Smooth muscle cell of the brain vasculature (primary cell): ENCODE data around the gene RNF208.

Experiments used
- DNase-seq: peaks from one replicate; pipeline ENCODE4 v3.0.0-alpha.2; 2012; ENCODE audit warnings: low read depth, low spot score

RNF208 gene

DNA sequence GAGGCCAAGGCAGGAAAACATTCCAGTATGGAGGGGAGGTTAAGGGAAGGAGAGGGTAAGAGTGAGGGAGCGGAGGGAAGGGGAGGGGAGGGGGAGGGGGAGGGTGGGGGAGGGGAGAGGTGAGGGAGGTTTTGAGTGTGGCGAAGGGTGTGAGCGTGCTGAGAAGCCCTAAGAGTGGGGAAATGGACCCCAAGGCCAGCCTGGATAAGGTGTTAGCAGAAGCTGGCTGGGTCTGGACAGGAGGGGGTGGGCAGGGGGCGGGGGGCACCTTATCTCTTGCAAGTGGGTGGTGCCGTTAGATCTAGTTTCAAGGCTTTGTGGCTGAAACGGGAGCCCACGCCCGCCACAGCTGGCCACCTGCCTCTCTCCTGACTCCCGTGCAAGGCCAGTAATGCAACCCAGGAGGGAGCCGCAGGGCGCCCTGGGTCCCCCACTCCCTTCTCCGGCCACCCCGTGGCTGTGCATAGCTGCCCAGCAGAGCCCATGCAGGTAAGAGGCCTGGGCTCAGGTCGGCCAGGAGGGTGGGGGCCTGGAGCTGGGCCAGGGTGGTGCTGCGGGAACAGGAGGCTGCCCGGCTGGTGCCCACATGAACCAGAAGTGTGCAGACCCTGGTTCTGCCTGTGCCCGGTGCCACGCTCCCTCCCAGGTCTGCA lies 5.9 kb upstream of the RNF208 start:
- DNase-seq, result no peak

DNA sequence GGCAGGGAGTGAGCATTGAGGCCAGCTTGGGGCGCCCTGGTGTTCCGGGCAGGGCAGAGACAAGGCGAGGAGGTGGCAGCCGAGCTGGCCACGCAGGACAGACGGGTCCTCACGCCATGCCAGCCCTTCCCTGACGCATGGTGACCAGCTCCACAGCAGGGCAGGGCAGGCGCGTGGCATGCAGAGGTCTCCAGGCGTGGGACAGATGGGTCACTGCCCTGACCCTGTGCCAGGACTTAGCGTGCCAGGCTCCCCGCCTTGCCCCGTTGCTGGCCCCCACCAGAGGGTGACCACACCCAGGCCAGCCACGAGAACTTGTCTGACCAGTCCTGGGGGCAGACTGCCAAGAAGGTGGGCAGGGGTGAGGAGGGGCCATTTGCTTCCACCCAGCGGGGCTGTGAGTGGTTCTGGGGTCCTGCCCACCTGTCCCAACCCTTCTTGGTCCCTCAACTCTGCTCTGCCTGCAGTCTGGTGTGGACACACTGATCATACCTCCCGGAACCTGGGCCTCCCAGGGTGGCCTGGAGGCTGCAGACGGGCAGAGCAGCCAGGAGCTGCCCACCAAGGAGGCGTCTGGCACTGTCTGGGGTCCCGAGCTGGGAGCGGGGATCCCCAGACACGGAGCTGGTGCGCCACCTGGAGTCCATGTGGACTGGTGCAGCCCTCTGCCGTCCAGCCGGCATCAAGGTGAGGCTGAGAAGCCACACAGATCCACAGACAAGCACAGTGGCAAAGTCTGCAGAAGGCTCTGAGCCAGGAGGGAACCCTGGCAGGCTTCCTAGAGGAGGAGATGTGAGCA lies 5.2 kb upstream of the RNF208 start, which contains the start of gene RNF224:
Gene RNF224, plus strand, starts transcription at position 449 of the 799 bp plus-strand sequence. CDS start 834 bp downstream, outside the sequence.
- no peak for DNase-seq

GRCh38 chr9:137226338-137227053 lies 4.5 kb upstream of the RNF208 start:
- no peak for DNase-seq

DNA sequence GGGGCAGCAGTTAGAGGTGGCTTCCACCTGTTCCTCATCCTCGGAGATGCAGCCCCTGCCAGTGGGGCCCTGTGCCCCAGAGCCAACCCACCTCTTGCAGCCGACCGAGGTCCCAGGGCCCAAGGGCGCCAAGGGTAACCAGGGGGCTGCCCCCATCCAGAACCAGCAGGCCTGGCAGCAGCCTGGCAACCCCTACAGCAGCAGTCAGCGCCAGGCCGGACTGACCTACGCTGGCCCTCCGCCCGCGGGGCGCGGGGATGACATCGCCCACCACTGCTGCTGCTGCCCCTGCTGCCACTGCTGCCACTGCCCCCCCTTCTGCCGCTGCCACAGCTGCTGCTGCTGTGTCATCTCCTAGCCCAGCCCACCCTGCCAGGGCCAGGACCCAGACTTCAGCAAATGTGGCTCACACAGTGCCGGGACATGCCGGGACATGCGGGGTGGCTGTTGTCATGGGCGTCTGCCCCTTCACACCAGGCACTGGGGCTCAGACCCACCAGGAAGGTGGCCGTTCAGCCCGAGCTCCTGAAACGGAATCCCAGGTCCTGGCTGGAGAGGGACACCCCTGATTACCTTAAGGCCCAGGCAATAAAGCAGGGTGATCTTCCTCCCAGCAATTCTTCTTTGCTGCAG lies 3.8 kb upstream of the RNF208 start:
- DNase-seq, result no peak

DNA sequence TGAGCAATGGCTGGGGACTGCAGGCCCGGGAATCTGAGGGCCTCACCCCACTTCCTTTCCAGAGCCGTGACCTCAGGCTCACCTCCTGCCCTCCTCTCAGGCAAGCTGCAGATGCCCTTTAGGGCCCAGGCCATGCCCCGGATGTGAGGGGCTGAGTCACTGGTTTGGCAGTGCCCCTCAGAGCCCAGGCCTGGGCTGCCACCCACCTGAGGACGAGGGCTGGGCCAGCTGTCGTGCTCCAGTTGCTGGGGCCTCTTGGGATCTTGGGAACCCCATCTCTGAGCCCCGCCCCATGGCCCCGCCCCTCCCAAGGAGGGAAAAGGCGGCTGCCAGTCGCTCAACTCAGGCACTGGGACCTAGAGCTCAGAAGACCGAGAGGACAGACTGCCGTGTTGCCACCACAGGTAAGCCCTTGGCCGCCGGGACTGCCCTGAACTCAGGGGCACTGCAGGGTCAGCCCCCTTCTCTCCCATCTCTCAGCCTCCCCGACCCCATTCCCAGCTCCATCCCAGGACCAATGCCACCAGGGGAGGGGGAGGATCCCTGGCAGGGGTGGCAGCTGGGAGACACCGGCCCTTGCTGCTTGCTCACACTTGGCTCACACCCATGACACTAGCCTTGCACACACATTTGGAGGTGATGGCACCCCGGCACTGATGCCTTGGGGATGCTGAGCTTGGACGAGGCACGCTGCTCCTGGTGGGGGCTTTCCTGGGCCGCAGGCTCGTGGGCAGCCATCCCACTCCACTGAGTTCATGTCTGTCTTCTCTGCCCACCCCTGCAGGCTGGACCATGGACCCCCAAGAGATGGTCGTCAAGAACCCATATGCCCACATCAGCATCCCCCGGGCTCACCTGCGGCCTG lies 3.0 kb upstream of the RNF208 start, which contains the start of gene CYSRT1:
Gene CYSRT1, plus strand, starts transcription at position 345 of the 865 bp plus-strand sequence. Its CDS starts 448 bp downstream, at position 793.
- DNase-seq, result no peak

DNA sequence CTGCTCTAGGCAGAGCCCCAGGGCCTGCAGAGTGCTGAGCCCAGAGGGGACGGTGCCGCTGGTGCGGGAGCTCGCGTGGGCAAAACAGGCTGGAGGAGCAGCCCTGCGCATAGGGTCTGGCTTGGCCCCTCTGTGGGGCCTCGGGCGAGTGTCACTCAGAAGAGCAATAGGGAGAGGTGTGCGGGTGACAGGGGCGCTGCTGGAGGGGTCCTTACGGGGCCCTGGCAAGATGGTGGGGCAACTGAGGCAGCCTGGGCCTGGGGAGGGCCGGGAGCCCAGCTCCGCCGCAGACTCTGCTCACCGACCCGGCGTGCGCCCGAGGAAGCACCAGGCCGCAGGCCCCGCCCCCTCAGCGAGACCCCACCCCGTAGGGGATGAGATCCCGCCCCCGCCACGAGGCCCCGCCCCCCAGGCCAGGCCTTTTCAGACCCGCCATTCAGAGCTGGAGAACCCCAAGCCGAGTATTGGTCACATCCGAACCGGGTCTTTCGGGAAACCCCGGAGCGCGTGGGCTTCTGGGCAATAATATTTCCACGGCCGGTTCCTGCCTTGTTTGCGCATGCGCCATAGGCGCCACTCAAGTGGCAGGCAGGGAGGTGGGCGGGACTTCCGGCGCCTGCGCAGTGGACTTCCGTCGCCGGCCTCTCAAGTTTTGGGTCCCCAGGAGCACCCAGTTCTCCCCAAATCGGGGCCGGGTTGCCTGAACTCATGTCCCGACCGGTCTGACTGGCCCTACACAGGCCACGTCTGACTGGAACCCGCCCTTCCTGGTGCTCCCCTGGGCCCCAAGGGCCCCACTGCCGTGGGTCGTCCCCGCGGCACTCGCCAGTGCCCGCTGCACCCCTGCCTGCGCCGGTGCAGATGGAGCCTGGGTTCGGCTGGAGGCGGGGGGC lies 1.3 kb upstream of the RNF208 start:
- DNase-seq, result peak; percentile 95

GRCh38 chr9:137221506-137222111 lies 431 bp downstream of the RNF208 start:
- no peak for DNase-seq

- DNase-seq, result no peak
Observed at GRCh38 chr9:137221095-137221505, 940 bp downstream of the RNF208 start.

- no peak for DNase-seq
Observed at GRCh38 chr9:137220317-137221094, 1.5 kb downstream of the RNF208 start.

GRCh38 chr9:137219757-137220316 lies 2.2 kb downstream of the RNF208 start:
- DNase-seq, result no peak

DNA sequence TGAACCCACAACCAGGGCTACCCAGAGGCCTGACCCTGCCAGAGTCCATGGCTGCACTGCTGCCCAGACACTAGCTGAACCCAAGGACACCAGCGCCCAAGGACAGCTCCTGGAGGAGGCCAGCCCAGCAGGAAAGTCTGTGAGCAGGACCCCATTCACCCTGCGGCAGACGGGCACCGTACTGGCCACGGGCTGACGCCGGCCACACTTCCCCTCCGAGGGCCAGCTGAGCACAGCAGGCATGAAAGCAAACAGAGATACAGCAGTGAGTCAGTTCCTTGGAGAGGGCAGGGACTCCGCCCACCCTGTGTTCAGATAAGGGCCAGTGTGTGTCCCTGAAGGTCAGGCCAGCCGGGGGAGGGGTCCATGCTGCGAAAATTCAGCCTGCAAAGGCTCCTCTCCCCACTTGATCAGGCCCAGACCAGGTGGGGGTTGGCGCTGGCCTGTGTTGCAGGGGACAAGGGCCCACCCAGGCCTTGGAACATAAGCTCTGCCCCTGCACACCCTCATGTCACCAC lies 3.2 kb downstream of the RNF208 start:
- no peak for DNase-seq

- no peak for DNase-seq
Observed at GRCh38 chr9:137218212-137218753, 3.8 kb downstream of the RNF208 start.

DNA sequence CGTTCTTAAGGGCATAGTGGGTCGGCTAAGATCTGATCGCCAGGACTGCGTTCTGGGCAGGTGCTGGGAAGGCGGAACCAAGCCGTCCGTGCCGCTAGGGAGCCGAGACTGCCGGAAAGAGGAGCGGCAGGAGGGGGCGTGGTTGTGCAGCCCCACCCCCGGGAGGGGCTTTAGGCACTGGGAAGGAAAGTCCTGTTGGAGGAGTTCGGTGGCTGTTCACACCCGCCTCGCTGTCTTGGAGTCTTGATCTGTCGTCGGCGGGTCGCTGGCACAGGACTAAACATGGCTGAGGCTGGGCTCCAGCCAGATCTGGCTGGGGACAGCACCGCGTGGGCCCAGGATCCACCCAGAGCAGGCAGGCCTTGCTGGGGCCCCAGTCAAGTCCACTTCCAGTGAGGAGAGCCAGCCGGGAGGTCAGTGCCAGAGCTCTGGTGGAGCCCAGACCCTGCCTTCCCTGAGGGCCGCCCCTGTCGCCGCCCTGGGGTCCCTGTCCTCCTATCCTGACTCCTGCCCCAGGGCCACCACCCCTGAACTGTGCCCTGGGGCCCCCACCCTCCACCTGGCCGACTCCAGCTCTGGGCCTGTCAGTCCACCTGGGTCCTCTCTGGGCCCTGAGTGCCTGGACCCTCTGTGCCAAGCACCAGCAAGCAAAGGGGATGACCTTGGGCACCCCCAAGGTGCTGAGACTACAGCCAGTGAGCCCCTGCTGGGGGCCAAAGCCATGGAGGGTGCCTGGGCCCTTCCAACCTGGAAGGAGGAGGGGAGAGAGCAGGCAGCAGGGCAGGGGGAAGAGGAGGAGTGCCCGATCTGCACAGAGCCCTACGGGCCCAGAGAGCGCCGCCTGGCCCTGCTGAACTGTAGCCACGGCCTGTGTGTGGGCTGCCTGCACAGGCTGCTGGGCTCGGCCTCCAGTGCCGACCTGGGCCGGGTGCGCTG lies 4.5 kb downstream of the RNF208 start:
- DNase-seq, result no peak

GRCh38 chr9:137216188-137216965 lies 5.7 kb downstream of the RNF208 start:
- no peak for DNase-seq

DNA sequence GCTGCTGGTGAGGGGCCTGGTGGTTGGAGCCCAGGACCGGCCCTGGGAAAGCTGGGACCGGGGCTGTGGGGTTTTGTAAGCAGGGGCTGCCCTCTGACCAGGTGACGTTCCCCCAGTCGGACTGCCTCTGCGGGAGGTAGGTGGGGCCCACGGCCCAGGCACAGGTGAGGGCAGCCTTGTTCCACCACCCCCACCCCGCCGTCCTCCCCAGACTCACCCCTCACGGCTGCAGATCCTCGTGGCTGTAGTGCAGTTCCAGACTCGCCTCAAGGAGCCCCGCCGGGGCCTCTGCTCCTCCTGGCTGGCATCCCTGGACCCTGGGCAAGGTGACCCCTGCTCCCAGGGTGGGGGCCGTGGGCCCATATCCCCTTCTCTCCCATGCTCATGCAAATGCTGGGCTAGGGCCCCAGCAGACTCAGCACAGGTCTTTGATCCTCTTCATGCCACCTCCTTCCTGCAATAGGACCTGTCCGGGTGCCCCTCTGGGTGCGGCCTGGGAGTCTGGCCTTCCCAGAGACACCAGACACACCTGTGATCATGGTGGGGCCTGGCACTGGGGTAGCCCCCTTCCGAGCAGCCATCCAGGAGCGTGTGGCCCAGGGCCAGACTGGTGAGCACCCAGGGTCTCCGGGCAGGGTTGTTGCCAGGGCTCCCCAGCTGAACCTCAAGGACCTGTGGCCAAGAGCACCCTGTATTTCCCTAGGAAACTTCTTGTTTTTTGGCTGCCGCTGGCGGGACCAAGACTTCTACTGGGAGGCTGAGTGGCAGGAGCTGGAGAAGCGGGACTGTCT lies 6.6 kb downstream of the RNF208 start:
- no peak for DNase-seq
